Measurements from ENCODE around the gene PPP1R1C.

GRCh38 chr2:181973171-181973783 is 12.4 kb upstream of the PPP1R1C start:
- TF ChIP-seq CTCF (IDR thresholded peaks at IDR 0.05) (no peak), EP300 (IDR thresholded peaks at IDR 0.05) (no peak), POLR2A (IDR thresholded peaks at IDR 0.05) (no peak), POLR2AphosphoS5 (IDR thresholded peaks at IDR 0.05) (no peak)
